ENCODE data around the gene XCL1. TPM values are rescaled to one million over a fixed set of nuclear protein-coding genes. Genes with fewer than 3 reads are reported as not detected.
A peak's percentile ranks its signal among the peaks of the same experiment; 100 is the strongest.

Gene XCL1
- polyA plus RNA-seq, 3 donors, result 0.07 TPM; not detected in 2

DNA sequence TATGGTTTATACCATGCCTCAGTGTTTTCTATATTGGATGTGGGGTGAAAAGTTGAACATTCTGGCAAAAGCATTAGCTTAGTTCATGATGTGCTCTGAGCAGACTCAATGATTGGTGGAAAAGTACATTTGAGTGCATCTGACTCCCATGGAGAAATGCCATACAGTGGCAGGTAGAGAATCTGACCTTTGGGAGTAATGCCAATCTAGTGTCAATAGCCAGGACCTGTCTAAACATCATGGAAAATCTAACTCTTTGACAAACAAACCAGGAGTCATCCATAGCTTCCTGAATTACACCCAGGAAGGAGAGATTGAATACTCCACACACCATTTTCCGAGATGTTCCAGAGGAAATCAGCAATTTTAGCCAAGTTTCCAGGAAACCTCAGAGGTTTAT lies 51.0 kb downstream of the XCL1 start:
- WGBS (ENCODE audit: insufficient coverage), result no CpG with 5 or more reads among the region's 1 CpG
- intact Hi-C loops (cut with micrococcal nuclease), result no loop called here
- H3K27ac ChIP-seq (ENCODE audit: low read depth in 1 of 2, low read length in 2 of 2), result no peak overlapping the region
- no peaks in the 10 kb centered on the region for H4K20me1 ChIP-seq (ENCODE audit: insufficient read depth, low read length)
- Mint-ChIP-seq H3K4me3 (no peak overlapping the region), H3K4me1 (peaks cover 11% of the 10 kb centered on the region), H3K36me3 (no peaks in the 10 kb centered on the region), H3K27me3 (ENCODE audit: low read depth in 3 of 3) (no peaks in the 10 kb centered on the region), H3K9me3 (peaks cover 0 to 4% (median 0%) of the 10 kb centered on the region in 7 donors), H3K27ac (no peak overlapping the region)
- no peak overlapping the region for H3K4me3 ChIP-seq (replicated peaks in 1 of 3; ENCODE audit: low read depth in 2 of 3, low read length in 3 of 3)
- no peaks in the 10 kb centered on the region for H3K79me2 ChIP-seq (ENCODE audit: insufficient read depth, low read length)
- H3K4me2 ChIP-seq (replicated peaks; ENCODE audit: extremely low read depth, low read length, poor library complexity, severe bottlenecking), result no peak overlapping the region
- H3K36me3 ChIP-seq (replicated peaks in 1 of 2; ENCODE audit: control insufficient read depth in 1 of 2, insufficient read depth in 2 of 2, low read length in 2 of 2), result no peaks in the 10 kb centered on the region
- H3K4me1 ChIP-seq (ENCODE audit: control insufficient read depth in 1 of 2, insufficient read depth in 2 of 2, low read length in 2 of 2), result peaks cover 5 to 6% of the 10 kb centered on the region in 2 donors
- no peak for DNase-seq
- no peak for TF ChIP-seq CTCF (IDR thresholded peaks at IDR 0.05)
- H3K27me3 ChIP-seq (ENCODE audit: control insufficient read depth in 2 of 2, insufficient read depth in 2 of 2, low read length in 2 of 2), result no peaks in the 10 kb centered on the region
- no peaks in the 10 kb centered on the region for H3K9me3 ChIP-seq (replicated peaks in 1 of 2; ENCODE audit: control insufficient read depth in 1 of 2, insufficient read depth in 1 of 2, low read length in 2 of 2)
- H3K9ac ChIP-seq (ENCODE audit: insufficient read depth, low read length, poor library complexity, severe bottlenecking), result no peak overlapping the region
- H2AFZ ChIP-seq (ENCODE audit: insufficient read depth, low read depth, low read length, poor library complexity, severe bottlenecking), result no peak overlapping the region

GRCh38 chr1:168628807-168629206 lies 52.4 kb downstream of the XCL1 start:
- Histone ChIP-seq H3K4me1 (ENCODE audit: control insufficient read depth in 1 of 2, insufficient read depth in 2 of 2, low read length in 2 of 2) (peaks cover 5 to 6% of the 10 kb centered on the region in 2 donors), H3K9ac (ENCODE audit: insufficient read depth, low read length, poor library complexity, severe bottlenecking) (no peak overlapping the region), H3K4me2 (replicated peaks; ENCODE audit: extremely low read depth, low read length, poor library complexity, severe bottlenecking) (no peak overlapping the region), H3K79me2 (ENCODE audit: insufficient read depth, low read length) (no peaks in the 10 kb centered on the region), H2AFZ (ENCODE audit: insufficient read depth, low read depth, low read length, poor library complexity, severe bottlenecking) (no peak overlapping the region), H3K36me3 (replicated peaks in 1 of 2; ENCODE audit: control insufficient read depth in 1 of 2, insufficient read depth in 2 of 2, low read length in 2 of 2) (no peaks in the 10 kb centered on the region), H3K27me3 (ENCODE audit: control insufficient read depth in 2 of 2, insufficient read depth in 2 of 2, low read length in 2 of 2) (no peaks in the 10 kb centered on the region), H3K9me3 (replicated peaks in 1 of 2; ENCODE audit: control insufficient read depth in 1 of 2, insufficient read depth in 1 of 2, low read length in 2 of 2) (no peaks in the 10 kb centered on the region), H3K27ac (ENCODE audit: low read depth in 1 of 2, low read length in 2 of 2) (no peak overlapping the region), H3K4me3 (replicated peaks in 1 of 3; ENCODE audit: low read depth in 2 of 3, low read length in 3 of 3) (no peak overlapping the region), H4K20me1 (ENCODE audit: insufficient read depth, low read length) (no peaks in the 10 kb centered on the region)
- no peak for TF ChIP-seq CTCF (IDR thresholded peaks at IDR 0.05)
- intact Hi-C loops (cut with micrococcal nuclease), result no loop called here
- H3K4me3 Mint-ChIP-seq, result no peak overlapping the region
- DNase-seq, result peak in 1 of 3 donors; percentile 6
- no peaks in the 10 kb centered on the region for H3K9me3 Mint-ChIP-seq
- no peaks in the 10 kb centered on the region for H3K36me3 Mint-ChIP-seq
- peaks cover 11% of the 10 kb centered on the region for H3K4me1 Mint-ChIP-seq
- H3K27ac Mint-ChIP-seq, result no peak overlapping the region
- H3K27me3 Mint-ChIP-seq (ENCODE audit: low read depth in 3 of 3), result no peaks in the 10 kb centered on the region
